Measurements from ENCODE around the gene ZBTB34.

Gene ZBTB34

DNA sequence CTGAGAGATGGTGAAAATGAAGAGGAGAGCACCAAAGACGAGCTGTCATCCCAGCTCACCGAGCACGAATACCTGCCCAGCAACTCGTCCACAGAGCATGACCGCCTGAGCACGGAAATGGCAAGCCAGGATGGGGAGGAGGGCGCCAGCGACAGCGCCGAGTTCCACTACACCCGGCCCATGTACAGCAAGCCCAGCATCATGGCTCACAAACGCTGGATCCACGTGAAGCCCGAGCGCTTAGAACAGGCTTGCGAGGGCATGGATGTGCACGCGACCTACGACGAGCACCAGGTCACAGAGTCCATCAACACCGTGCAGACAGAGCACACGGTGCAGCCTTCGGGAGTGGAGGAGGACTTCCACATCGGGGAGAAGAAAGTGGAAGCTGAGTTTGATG is 27.4 kb upstream of the ZBTB34 start:
- no peak overlapping the region for H3K4me3 Mint-ChIP-seq
- H3K36me3 Mint-ChIP-seq (ENCODE audit: insufficient read depth): peaks cover 36% of the 10 kb centered on the region
- peaks cover 32% of the 10 kb centered on the region for H3K4me1 Mint-ChIP-seq
- no peak for DNase-seq (ENCODE audit: low spot score in 2 of 2)
- no peaks in the 10 kb centered on the region for H3K9me3 Mint-ChIP-seq
- H3K27ac Mint-ChIP-seq (ENCODE audit: low read depth): no peak overlapping the region
- no peaks in the 10 kb centered on the region for H3K27me3 Mint-ChIP-seq
- no peak for ATAC-seq (replicated peaks; ENCODE audit: extremely low read depth, poor library complexity, severe bottlenecking)

DNA sequence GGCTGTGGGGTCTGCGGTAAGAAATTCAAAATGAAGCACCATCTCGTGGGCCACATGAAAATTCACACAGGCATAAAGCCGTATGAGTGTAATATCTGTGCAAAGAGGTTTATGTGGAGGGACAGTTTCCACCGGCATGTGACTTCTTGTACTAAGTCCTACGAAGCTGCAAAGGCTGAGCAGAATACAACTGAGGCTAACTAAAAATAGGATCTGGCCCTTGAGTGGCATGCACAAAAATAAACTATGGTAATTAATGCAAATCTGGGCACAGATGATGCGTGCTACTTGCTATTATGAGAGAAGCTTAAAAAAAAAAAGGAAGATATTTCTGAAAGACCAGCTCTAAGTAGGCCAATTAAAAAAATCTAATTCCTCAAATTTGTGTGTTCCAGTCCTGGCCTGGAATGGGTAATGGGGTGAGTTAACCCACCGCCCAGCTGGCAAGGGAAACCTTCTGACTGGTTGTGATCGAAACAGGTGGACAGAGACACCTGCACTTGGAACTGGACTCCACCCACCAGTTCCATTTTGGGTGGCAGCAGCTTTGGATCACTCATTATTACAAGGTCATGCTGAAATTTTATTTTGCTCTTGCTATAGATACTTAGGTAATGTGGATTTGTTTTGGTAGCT is 26.6 kb upstream of the ZBTB34 start:
- ATAC-seq (replicated peaks; ENCODE audit: extremely low read depth, poor library complexity, severe bottlenecking) (no peak), DNase-seq (ENCODE audit: low spot score in 2 of 2) (no peak)
- H3K27me3 Mint-ChIP-seq: no peaks in the 10 kb centered on the region
- H3K4me1 Mint-ChIP-seq: peaks cover 38% of the 10 kb centered on the region
- no peak overlapping the region for H3K4me3 Mint-ChIP-seq
- no peaks in the 10 kb centered on the region for H3K9me3 Mint-ChIP-seq
- peaks cover 36% of the 10 kb centered on the region for H3K36me3 Mint-ChIP-seq (ENCODE audit: insufficient read depth)
- no peak overlapping the region for H3K27ac Mint-ChIP-seq (ENCODE audit: low read depth)

- Mint-ChIP-seq H3K9me3 (no peaks in the 10 kb centered on the region), H3K4me3 (no peak overlapping the region), H3K36me3 (ENCODE audit: insufficient read depth) (peaks cover 34% of the 10 kb centered on the region), H3K27ac (ENCODE audit: low read depth) (no peak overlapping the region), H3K4me1 (peaks cover 46% of the 10 kb centered on the region), H3K27me3 (no peaks in the 10 kb centered on the region)
- no peak for DNase-seq (ENCODE audit: low spot score in 2 of 2)
- ATAC-seq (replicated peaks; ENCODE audit: extremely low read depth, poor library complexity, severe bottlenecking): no peak
Measured at GRCh38 chr9:126834672-126835071, 25.8 kb upstream of the ZBTB34 start.

GRCh38 chr9:126836216-126836615 is 24.2 kb upstream of the ZBTB34 start:
- H3K36me3 Mint-ChIP-seq (ENCODE audit: insufficient read depth): peaks cover 31% of the 10 kb centered on the region
- H3K27me3 Mint-ChIP-seq: no peaks in the 10 kb centered on the region
- no peak overlapping the region for H3K4me3 Mint-ChIP-seq
- ATAC-seq (replicated peaks; ENCODE audit: extremely low read depth, poor library complexity, severe bottlenecking): no peak
- no peak for DNase-seq (ENCODE audit: low spot score in 2 of 2)
- no peak overlapping the region for H3K27ac Mint-ChIP-seq (ENCODE audit: low read depth)
- H3K9me3 Mint-ChIP-seq: no peaks in the 10 kb centered on the region
- peaks cover 48% of the 10 kb centered on the region for H3K4me1 Mint-ChIP-seq

- ATAC-seq (replicated peaks; ENCODE audit: extremely low read depth, poor library complexity, severe bottlenecking) (no peak), DNase-seq (ENCODE audit: low spot score in 2 of 2) (no peak)
- H3K9me3 Mint-ChIP-seq: no peaks in the 10 kb centered on the region
- no peak overlapping the region for H3K4me3 Mint-ChIP-seq
- H3K4me1 Mint-ChIP-seq: peaks cover 41% of the 10 kb centered on the region
- no peak overlapping the region for H3K27ac Mint-ChIP-seq (ENCODE audit: low read depth)
- H3K36me3 Mint-ChIP-seq (ENCODE audit: insufficient read depth): peaks cover 16% of the 10 kb centered on the region
- H3K27me3 Mint-ChIP-seq: no peaks in the 10 kb centered on the region
Measured at GRCh38 chr9:126838055-126838811, 22.2 kb upstream of the ZBTB34 start.

DNA sequence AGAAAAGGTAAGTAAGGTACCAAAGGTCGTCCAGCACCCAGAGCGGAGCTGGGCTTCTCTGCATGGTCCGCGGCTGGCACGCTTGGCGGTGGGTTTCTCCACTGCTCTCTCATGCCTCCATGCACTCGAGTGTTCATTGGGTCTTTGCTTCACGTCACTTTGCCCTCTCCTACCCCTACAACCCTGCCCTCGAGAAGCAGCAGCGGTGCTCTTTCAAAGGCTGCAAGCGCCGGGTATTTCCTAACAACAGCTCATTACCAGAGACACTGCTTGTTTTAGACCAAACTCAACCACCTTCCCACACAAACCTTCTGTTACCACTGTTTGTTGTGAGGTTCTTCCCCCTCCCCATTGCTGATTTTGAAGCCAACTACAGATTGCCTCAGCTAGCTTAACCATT is 21.5 kb upstream of the ZBTB34 start:
- no peaks in the 10 kb centered on the region for H3K27me3 Mint-ChIP-seq
- ATAC-seq (replicated peaks; ENCODE audit: extremely low read depth, poor library complexity, severe bottlenecking) (no peak), DNase-seq (ENCODE audit: low spot score in 2 of 2) (no peak)
- peak overlapping the region; percentile 46 for H3K27ac Mint-ChIP-seq (ENCODE audit: low read depth)
- peaks cover 37% of the 10 kb centered on the region for H3K4me1 Mint-ChIP-seq
- H3K9me3 Mint-ChIP-seq: no peaks in the 10 kb centered on the region
- H3K36me3 Mint-ChIP-seq (ENCODE audit: insufficient read depth): peaks cover 11% of the 10 kb centered on the region
- H3K4me3 Mint-ChIP-seq: no peak overlapping the region

GRCh38 chr9:126839301-126839700 is 21.1 kb upstream of the ZBTB34 start:
- Mint-ChIP-seq H3K27me3 (no peaks in the 10 kb centered on the region), H3K9me3 (no peaks in the 10 kb centered on the region), H3K4me3 (no peak overlapping the region), H3K27ac (ENCODE audit: low read depth) (peak overlapping the region; percentile 46), H3K4me1 (peaks cover 33% of the 10 kb centered on the region), H3K36me3 (ENCODE audit: insufficient read depth) (peaks cover 9% of the 10 kb centered on the region)
- DNase-seq (ENCODE audit: low spot score in 2 of 2) (no peak), ATAC-seq (replicated peaks; ENCODE audit: extremely low read depth, poor library complexity, severe bottlenecking) (no peak)

GRCh38 chr9:126842220-126842842 is 18.1 kb upstream of the ZBTB34 start:
- H3K4me3 Mint-ChIP-seq: no peak overlapping the region
- peaks cover 16% of the 10 kb centered on the region for H3K4me1 Mint-ChIP-seq
- ATAC-seq (replicated peaks; ENCODE audit: extremely low read depth, poor library complexity, severe bottlenecking) (no peak), DNase-seq (ENCODE audit: low spot score in 2 of 2) (no peak)
- no peaks in the 10 kb centered on the region for H3K9me3 Mint-ChIP-seq
- H3K27me3 Mint-ChIP-seq: peaks cover 5% of the 10 kb centered on the region
- no peak overlapping the region for H3K27ac Mint-ChIP-seq (ENCODE audit: low read depth)
- no peaks in the 10 kb centered on the region for H3K36me3 Mint-ChIP-seq (ENCODE audit: insufficient read depth)

DNA sequence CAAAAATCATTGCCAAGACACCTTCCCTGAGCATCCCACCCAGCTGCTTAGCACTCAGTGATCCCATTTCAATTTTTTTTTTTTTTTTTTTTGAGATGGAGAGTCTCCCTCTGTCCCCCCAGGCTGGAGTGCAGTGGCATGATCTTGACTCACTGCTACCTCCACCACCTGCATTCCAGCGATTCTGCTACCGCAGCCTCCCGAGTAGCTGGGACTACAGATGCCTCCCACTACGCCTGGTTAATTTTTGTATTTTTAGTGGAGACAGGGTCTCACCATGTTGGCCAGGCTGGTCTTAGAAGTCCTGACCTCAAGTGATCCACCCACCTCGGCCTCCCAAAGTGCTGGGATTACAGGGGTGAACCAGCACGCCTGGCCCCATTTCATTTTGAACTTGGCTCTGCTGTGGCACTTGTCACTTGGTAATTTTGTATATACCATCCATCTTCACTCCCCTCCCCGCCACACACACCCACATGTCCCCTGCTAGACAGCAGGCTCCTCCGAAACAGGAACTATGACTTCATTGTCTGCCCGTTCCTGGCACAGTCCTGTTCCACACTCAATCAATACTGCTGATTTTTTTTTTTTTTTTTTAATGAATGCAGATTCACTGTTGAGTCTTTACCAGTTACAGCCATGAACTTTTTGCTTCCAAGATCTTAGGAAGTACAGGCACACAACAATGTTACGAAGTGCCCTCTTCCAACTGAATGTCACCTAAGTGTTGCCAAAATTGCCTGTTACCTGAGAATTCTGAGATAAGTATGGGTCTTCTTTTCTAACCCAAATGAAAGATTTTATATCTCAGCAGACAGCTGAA is 17.3 kb upstream of the ZBTB34 start:
- no peak overlapping the region for H3K27ac Mint-ChIP-seq (ENCODE audit: low read depth)
- ATAC-seq (replicated peaks; ENCODE audit: extremely low read depth, poor library complexity, severe bottlenecking) (no peak), DNase-seq (ENCODE audit: low spot score in 2 of 2) (no peak)
- H3K27me3 Mint-ChIP-seq: peaks cover 14% of the 10 kb centered on the region
- H3K4me3 Mint-ChIP-seq: no peak overlapping the region
- H3K9me3 Mint-ChIP-seq: no peaks in the 10 kb centered on the region
- peaks cover 16% of the 10 kb centered on the region for H3K4me1 Mint-ChIP-seq
- H3K36me3 Mint-ChIP-seq (ENCODE audit: insufficient read depth): no peaks in the 10 kb centered on the region

- peaks cover 16% of the 10 kb centered on the region for H3K27me3 Mint-ChIP-seq
- ATAC-seq (replicated peaks; ENCODE audit: extremely low read depth, poor library complexity, severe bottlenecking): no peak
- H3K27ac Mint-ChIP-seq (ENCODE audit: low read depth): no peak overlapping the region
- no peaks in the 10 kb centered on the region for H3K36me3 Mint-ChIP-seq (ENCODE audit: insufficient read depth)
- no peaks in the 10 kb centered on the region for H3K9me3 Mint-ChIP-seq
- H3K4me1 Mint-ChIP-seq: peaks cover 8% of the 10 kb centered on the region
- H3K4me3 Mint-ChIP-seq: no peak overlapping the region
- no peak for DNase-seq (ENCODE audit: low spot score in 2 of 2)
Measured at GRCh38 chr9:126844085-126844484, 16.4 kb upstream of the ZBTB34 start.

GRCh38 chr9:126847051-126847450 is 13.4 kb upstream of the ZBTB34 start:
- Mint-ChIP-seq H3K36me3 (ENCODE audit: insufficient read depth) (no peaks in the 10 kb centered on the region), H3K27ac (ENCODE audit: low read depth) (no peak overlapping the region), H3K4me1 (no peaks in the 10 kb centered on the region), H3K4me3 (no peak overlapping the region), H3K9me3 (no peaks in the 10 kb centered on the region), H3K27me3 (peaks cover 40% of the 10 kb centered on the region)
- ATAC-seq (replicated peaks; ENCODE audit: extremely low read depth, poor library complexity, severe bottlenecking) (no peak), DNase-seq (ENCODE audit: low spot score in 2 of 2) (no peak)

- Mint-ChIP-seq H3K36me3 (ENCODE audit: insufficient read depth) (no peaks in the 10 kb centered on the region), H3K27ac (ENCODE audit: low read depth) (no peak overlapping the region), H3K4me3 (no peak overlapping the region), H3K9me3 (no peaks in the 10 kb centered on the region), H3K27me3 (peaks cover 66% of the 10 kb centered on the region), H3K4me1 (no peaks in the 10 kb centered on the region)
- DNase-seq (ENCODE audit: low spot score in 2 of 2): no peak
- no peak for ATAC-seq (replicated peaks; ENCODE audit: extremely low read depth, poor library complexity, severe bottlenecking)
Measured at GRCh38 chr9:126849591-126850225, 10.7 kb upstream of the ZBTB34 start.

Measured in central memory CD8-positive, alpha-beta T cell (primary cell).